Endothelial cell (in vitro differentiated cells): Measurements from ENCODE around the gene ADAMTS18. TPM values are rescaled to one million over a fixed set of nuclear protein-coding genes. Genes with fewer than 3 reads are reported as not detected.

Source experiments
- DNase-seq: peaks from one replicate; pipeline ENCODE4 v3.0.0; 2021; ENCODE audit warnings: low spot score
- H3K27ac Mint-ChIP-seq: one replicate; pipeline ENCODE4 v1.8.0; 2021; ENCODE audit warnings: mixed read lengths, inconsistent platforms; ENCODE audit not compliant: unreplicated experiment
- H3K27me3 Mint-ChIP-seq: one replicate; pipeline ENCODE4 v1.8.0; 2021; ENCODE audit warnings: mild to moderate bottlenecking, moderate library complexity, mixed read lengths, inconsistent platforms; ENCODE audit not compliant: unreplicated experiment
- H3K36me3 Mint-ChIP-seq: one replicate; pipeline ENCODE4 v1.8.0; 2021; ENCODE audit warnings: mild to moderate bottlenecking, low read depth, mixed read lengths, inconsistent platforms; ENCODE audit not compliant: unreplicated experiment
- H3K4me1 Mint-ChIP-seq: one replicate; pipeline ENCODE4 v1.8.0; 2021; ENCODE audit warnings: mild to moderate bottlenecking, mixed read lengths, inconsistent platforms; ENCODE audit not compliant: unreplicated experiment
- H3K4me3 Mint-ChIP-seq: one replicate; pipeline ENCODE4 v1.8.0; 2021; ENCODE audit warnings: mild to moderate bottlenecking, mixed read lengths, inconsistent platforms; ENCODE audit not compliant: unreplicated experiment
- H3K9me3 Mint-ChIP-seq: one replicate; pipeline ENCODE4 v1.8.0; 2021; ENCODE audit warnings: mixed read lengths, inconsistent platforms; ENCODE audit not compliant: unreplicated experiment
- total RNA-seq: library from RNA; stranded (reverse); fragmentation: NEBNext Ultra II Directional; extraction: Animal tissue kit (Norgen Biotek cat#: 25700); gene quantifications from one replicate; pipeline ENCODE4 v1.2.1, GENCODE V29; 2021; ENCODE audit not compliant: unreplicated experiment
- TF ChIP-seq, protein P1 (sequence below): fragments of 200-600 bp; sonication (generic); IDR thresholded peaks from one replicate; pipeline ENCODE4 v1.5.0; 2021; ENCODE audit warnings: antibody characterized with exemption; ENCODE audit not compliant: unreplicated experiment

Gene ADAMTS18
- total RNA-seq, 1 donor from 2014 or later = 0.69 TPM

DNA sequence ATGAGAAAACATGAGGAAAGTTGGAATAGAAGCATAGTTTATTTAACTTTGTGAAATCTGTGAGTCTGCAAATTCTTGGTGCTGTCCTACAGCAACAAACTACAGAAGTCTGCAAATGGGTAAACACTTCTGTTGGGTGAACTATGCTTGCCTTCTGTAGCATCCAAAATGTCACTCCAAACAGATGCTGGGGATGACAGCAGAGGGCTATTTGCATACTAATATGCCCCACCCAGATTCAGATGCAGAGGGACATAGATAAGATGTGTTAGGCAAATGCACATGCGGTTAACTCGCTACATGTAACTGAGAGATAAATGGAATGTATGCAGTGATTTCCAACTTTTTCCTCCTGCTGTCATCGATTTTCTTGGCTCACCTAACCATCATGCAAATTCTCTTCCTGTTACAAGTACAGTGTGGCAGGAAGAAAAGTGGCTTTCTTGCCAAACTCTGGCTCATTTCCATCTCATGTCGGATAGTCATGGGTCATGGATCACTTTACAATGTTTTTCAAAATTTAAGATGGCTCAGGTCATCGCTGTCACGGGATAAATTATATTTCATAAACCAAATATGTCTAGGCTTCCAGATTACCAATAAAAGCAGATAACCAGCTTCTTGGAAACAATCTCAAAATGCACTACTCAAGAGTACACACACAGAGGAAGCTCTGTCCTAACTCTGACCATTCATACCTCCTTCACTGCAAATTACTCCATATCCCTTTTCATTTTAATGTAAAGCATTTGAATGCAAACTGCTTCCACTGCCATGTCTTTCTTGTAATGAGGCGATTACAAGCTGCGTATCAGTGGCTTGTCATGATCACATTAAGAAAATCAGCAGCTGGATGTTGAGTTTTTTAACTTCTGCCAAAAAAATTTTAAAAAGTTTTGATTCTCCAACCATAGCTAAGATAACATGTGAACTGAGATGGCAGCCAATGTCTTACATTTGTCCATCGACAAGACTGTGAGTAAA lies 47.7 kb downstream of the ADAMTS18 start:
- no peaks in the 10 kb centered on the region for H3K36me3 Mint-ChIP-seq
- DNase-seq = no peak
- H3K27ac Mint-ChIP-seq = no peak overlapping the region
- H3K4me1 Mint-ChIP-seq = no peaks in the 10 kb centered on the region
- no peaks in the 10 kb centered on the region for H3K9me3 Mint-ChIP-seq
- TF ChIP-seq, protein P1, sequence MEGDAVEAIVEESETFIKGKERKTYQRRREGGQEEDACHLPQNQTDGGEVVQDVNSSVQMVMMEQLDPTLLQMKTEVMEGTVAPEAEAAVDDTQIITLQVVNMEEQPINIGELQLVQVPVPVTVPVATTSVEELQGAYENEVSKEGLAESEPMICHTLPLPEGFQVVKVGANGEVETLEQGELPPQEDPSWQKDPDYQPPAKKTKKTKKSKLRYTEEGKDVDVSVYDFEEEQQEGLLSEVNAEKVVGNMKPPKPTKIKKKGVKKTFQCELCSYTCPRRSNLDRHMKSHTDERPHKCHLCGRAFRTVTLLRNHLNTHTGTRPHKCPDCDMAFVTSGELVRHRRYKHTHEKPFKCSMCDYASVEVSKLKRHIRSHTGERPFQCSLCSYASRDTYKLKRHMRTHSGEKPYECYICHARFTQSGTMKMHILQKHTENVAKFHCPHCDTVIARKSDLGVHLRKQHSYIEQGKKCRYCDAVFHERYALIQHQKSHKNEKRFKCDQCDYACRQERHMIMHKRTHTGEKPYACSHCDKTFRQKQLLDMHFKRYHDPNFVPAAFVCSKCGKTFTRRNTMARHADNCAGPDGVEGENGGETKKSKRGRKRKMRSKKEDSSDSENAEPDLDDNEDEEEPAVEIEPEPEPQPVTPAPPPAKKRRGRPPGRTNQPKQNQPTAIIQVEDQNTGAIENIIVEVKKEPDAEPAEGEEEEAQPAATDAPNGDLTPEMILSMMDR = no peak
- no peak overlapping the region for H3K4me3 Mint-ChIP-seq
- no peaks in the 10 kb centered on the region for H3K27me3 Mint-ChIP-seq

DNA sequence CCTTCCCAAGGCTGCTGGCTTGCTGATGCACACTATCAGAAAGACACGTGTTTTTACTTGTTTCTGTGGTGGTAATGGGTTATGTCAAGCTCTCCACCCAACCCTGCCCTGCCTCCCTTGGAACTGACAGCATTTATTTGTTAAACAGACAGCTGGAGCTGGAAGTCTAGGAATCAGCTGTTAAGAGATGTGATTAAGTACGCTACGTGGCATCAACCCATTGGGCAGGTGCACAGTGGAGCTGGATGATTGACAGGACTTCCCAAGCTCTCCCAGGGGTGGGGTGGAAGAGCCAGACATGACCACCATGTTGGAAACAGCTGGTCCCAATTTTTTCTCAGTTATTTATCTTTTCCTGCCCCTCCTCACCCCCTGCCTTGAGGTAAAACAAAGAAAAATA lies 49.4 kb downstream of the ADAMTS18 start:
- Mint-ChIP-seq H3K36me3 (no peaks in the 10 kb centered on the region), H3K27me3 (no peaks in the 10 kb centered on the region), H3K9me3 (no peaks in the 10 kb centered on the region), H3K27ac (no peak overlapping the region), H3K4me1 (no peaks in the 10 kb centered on the region), H3K4me3 (no peak overlapping the region)
- no peak for DNase-seq
- TF ChIP-seq, protein P1 = no peak

DNA sequence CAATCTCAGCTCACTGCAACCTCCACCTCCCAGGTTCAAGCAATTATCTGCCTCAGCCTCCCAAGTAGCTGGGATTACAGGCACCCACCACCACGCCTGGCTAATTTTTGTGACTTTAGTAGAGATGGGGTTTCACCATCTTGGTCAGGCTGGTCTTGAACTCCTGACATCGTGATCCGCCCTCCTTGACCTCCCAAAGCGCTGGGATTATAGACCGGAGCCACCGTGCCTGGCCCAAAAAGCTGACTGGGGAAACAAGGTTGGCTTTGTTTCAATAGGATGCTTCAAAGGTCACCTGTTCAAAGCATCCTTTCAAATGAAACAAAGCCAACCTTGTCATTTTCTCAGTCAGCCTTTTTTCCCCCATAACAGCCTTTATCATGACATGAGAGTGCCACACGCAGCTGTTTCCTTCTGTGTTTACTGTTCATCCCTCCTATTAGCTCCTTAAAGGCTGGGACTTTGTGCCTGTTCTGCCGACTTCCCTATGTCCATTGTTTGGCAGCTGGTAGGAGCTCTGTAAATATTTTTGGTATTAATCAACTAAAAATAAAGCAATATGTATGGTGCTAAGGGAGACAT lies 51.1 kb downstream of the ADAMTS18 start:
- H3K9me3 Mint-ChIP-seq = no peaks in the 10 kb centered on the region
- no peak for DNase-seq
- TF ChIP-seq, protein P1 = no peak
- H3K27ac Mint-ChIP-seq = no peak overlapping the region
- no peaks in the 10 kb centered on the region for H3K36me3 Mint-ChIP-seq
- H3K27me3 Mint-ChIP-seq = no peaks in the 10 kb centered on the region
- H3K4me1 Mint-ChIP-seq = no peaks in the 10 kb centered on the region
- no peak overlapping the region for H3K4me3 Mint-ChIP-seq

DNA sequence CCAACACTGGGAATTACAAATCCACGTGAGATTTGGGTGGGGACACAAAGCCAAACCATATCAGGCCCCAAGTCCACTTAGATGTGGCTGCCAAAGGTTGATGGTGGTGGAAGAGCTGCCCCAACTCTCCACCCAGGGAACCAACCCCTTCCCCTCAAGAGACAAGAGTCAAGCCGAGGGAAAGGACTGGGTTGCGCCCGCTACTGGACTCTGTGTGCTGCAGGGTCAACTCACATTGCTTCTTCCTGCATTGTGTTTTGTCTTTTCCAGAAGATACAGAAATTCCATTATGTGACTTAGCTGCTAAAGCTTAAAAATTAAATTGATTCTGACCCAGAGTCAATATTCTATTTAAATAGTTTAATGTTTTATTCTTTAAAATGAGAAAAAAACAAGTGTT lies 58.5 kb downstream of the ADAMTS18 start:
- DNase-seq = no peak
- TF ChIP-seq, protein P1 = peak; percentile 35

DNA sequence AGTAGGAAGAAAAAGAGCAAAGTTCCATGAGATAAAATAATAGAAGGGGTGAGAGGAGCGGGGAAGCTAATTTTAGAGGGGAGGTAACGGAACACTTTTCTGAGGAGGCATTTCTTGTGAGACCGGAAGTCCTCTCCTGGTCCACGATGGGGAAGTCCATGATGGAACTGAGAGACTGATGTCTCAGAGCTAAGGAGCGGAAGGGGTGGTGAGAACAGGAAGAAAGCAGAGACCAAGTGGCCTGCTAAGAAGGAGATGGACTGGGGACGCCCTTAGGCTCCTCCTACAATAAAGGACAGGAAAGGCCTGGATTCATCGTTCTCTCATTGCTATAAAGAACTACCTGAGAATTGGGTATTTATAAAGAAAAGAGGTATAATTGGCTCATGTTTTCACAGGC lies 59.4 kb downstream of the ADAMTS18 start:
- no peak for DNase-seq
- H3K9me3 Mint-ChIP-seq = no peaks in the 10 kb centered on the region
- TF ChIP-seq, protein P1 = no peak
- H3K36me3 Mint-ChIP-seq = no peaks in the 10 kb centered on the region
- H3K4me3 Mint-ChIP-seq = no peak overlapping the region
- H3K27ac Mint-ChIP-seq = no peak overlapping the region
- no peaks in the 10 kb centered on the region for H3K27me3 Mint-ChIP-seq
- H3K4me1 Mint-ChIP-seq = no peaks in the 10 kb centered on the region

More for the DNA sequence above, 58.5 kb downstream of the ADAMTS18 start:
- no peaks in the 10 kb centered on the region for H3K27me3 Mint-ChIP-seq
- H3K36me3 Mint-ChIP-seq = no peaks in the 10 kb centered on the region
- no peaks in the 10 kb centered on the region for H3K4me1 Mint-ChIP-seq
- H3K9me3 Mint-ChIP-seq = no peaks in the 10 kb centered on the region
- H3K4me3 Mint-ChIP-seq = no peak overlapping the region
- no peak overlapping the region for H3K27ac Mint-ChIP-seq
